Adipocyte (in vitro differentiated cells): ENCODE measurements around the gene LAMA2.
"Not testable (repeated sequence)": the region's sequence is repeated elsewhere in the genome, so short reads cannot be mapped to it uniquely, and the experiment has no call there.

Experiments
- DNase-seq: peaks from one replicate; pipeline ENCODE4 v3.0.0-alpha.2; 2015; ENCODE audit warnings: low read depth
- H3K27me3 ChIP-seq: replicated peaks from 2 replicates; pipeline ENCODE4 v1.7.0; 2013; ENCODE audit warnings: mild to moderate bottlenecking, low read length, moderate library complexity; ENCODE audit not compliant: control insufficient read depth, insufficient read depth
- H3K36me3 ChIP-seq: 2 replicates; pipeline ENCODE4 v1.7.0; 2013; ENCODE audit warnings: low read length, mild to moderate bottlenecking, moderate library complexity; ENCODE audit not compliant: control insufficient read depth, insufficient read depth, severe bottlenecking
- H3K4me1 ChIP-seq: 2 replicates; pipeline ENCODE4 v1.7.0; 2013; ENCODE audit warnings: mild to moderate bottlenecking, low read length, moderate library complexity; ENCODE audit not compliant: control insufficient read depth, insufficient read depth
- H3K4me3 ChIP-seq: 2 replicates; pipeline ENCODE4 v1.7.0; 2013; ENCODE audit warnings: mild to moderate bottlenecking, low read length, moderate library complexity
- H3K9ac ChIP-seq: 2 replicates; pipeline ENCODE4 v1.7.0; 2013; ENCODE audit warnings: mild to moderate bottlenecking, low read length, moderate library complexity
- H3K9me3 ChIP-seq: 2 replicates; pipeline ENCODE4 v1.7.0; 2013; ENCODE audit warnings: mild to moderate bottlenecking, low read length, moderate library complexity; ENCODE audit not compliant: control insufficient read depth

LAMA2 gene

DNA sequence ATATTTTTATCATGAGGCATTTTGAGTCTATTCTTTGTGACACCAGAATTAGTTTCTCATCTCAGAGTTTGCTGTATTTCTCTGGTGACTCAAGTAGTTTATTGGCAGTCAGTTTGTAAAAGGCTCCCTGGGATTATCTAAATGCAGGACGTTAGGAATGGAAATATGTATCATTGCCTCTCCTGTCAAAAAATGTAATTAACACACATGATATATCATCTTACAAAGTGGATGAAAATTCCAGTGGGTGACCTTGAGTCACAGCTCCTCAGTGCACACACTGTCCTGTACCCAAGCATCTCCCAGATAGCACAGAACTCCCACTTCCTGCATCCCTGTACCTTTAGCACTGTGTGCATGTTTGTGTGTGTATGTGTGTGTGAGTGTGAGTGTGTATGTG, 258.6 kb downstream of the LAMA2 start:
- H3K27me3 ChIP-seq, result no peaks in the 10 kb centered on the region
- peaks cover 24% of the 10 kb centered on the region for H3K36me3 ChIP-seq
- H3K4me3 ChIP-seq, result peak overlapping the region; percentile 42
- H3K9me3 ChIP-seq, result no peaks in the 10 kb centered on the region
- DNase-seq, result peak; percentile 10
- peaks cover 53% of the 10 kb centered on the region for H3K4me1 ChIP-seq
- H3K9ac ChIP-seq, result peak overlapping the region; percentile 85

GRCh38 chr6:129146902-129147301, 264.0 kb downstream of the LAMA2 start:
- no peaks in the 10 kb centered on the region for H3K9me3 ChIP-seq
- H3K36me3 ChIP-seq, result peaks cover 75% of the 10 kb centered on the region
- no peaks in the 10 kb centered on the region for H3K27me3 ChIP-seq
- DNase-seq, result no peak
- H3K9ac ChIP-seq, result peak overlapping the region; percentile 4
- H3K4me3 ChIP-seq, result no peak overlapping the region
- peaks cover 15% of the 10 kb centered on the region for H3K4me1 ChIP-seq

- Histone ChIP-seq H3K36me3 (peaks cover 84% of the 10 kb centered on the region), H3K9ac (no peak overlapping the region), H3K27me3 (no peaks in the 10 kb centered on the region), H3K9me3 (no peaks in the 10 kb centered on the region), H3K4me3 (no peak overlapping the region), H3K4me1 (peaks cover 9% of the 10 kb centered on the region)
- DNase-seq, result peak; percentile 57
These were observed 267.6 kb downstream of the LAMA2 start for GRCh38 chr6:129150507-129150906.

- no peak for DNase-seq
- Histone ChIP-seq H3K9me3 (no peaks in the 10 kb centered on the region), H3K9ac (no peak overlapping the region)
These were observed 270.3 kb downstream of the LAMA2 start for GRCh38 chr6:129153257-129153656.

GRCh38 chr6:129159242-129159641, 276.3 kb downstream of the LAMA2 start:
- not testable (repeated sequence) for H3K9ac ChIP-seq, H3K4me1 ChIP-seq, DNase-seq, H3K4me3 ChIP-seq, H3K9me3 ChIP-seq, H3K27me3 ChIP-seq
- peaks cover 36% of the 10 kb centered on the region for H3K36me3 ChIP-seq

More at GRCh38 chr6:129153257-129153656, 270.3 kb downstream of the LAMA2 start:
- Histone ChIP-seq H3K36me3 (peaks cover 76% of the 10 kb centered on the region), H3K27me3 (no peaks in the 10 kb centered on the region), H3K4me3 (no peak overlapping the region), H3K4me1 (peaks cover 9% of the 10 kb centered on the region)

DNA sequence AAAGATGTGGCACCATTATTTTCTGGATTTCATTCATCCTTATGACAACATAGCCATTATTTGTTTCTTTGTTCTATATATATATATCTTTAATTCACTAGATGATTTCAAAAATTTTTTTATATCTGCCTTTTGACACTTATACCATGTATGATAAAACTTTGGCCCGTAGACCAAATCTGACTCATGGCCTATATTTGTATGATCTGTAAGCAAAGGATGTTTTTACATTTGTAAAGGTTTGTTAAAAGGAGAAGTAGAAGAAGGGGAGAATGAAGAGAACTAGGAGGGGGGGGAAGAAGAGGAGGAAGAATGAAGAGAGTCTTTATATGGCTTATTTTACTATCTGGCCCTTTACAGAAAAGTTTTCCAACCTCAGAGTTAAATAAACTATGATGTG, 279.7 kb downstream of the LAMA2 start:
- H3K4me1 ChIP-seq, result no peaks in the 10 kb centered on the region
- H3K36me3 ChIP-seq, result peaks cover 36% of the 10 kb centered on the region
- DNase-seq, result no peak
- H3K9me3 ChIP-seq, result no peaks in the 10 kb centered on the region
- no peak overlapping the region for H3K4me3 ChIP-seq
- no peak overlapping the region for H3K9ac ChIP-seq
- no peaks in the 10 kb centered on the region for H3K27me3 ChIP-seq

DNA sequence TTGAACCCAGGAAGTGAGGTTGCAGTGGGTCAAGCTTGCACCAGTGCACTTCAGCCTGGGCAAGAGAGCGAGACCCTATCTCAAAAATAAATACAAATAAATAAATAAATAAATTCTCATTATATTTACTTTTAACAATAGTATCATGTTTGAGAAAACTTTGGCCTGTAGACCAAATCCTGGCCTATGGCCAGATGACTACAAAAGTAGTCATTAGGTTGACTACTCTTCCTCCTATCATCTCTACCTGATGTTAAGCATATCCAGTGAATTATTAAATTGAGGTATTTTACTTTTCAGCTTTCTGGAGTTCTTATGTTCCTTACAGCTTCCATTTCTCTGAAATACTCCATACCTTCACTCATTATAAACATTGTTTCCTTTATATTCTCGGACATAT, 280.6 kb downstream of the LAMA2 start:
- Histone ChIP-seq H3K4me3 (no peak overlapping the region), H3K9me3 (no peaks in the 10 kb centered on the region), H3K9ac (no peak overlapping the region), H3K4me1 (no peaks in the 10 kb centered on the region), H3K27me3 (no peaks in the 10 kb centered on the region), H3K36me3 (peaks cover 29% of the 10 kb centered on the region)
- DNase-seq, result no peak

DNA sequence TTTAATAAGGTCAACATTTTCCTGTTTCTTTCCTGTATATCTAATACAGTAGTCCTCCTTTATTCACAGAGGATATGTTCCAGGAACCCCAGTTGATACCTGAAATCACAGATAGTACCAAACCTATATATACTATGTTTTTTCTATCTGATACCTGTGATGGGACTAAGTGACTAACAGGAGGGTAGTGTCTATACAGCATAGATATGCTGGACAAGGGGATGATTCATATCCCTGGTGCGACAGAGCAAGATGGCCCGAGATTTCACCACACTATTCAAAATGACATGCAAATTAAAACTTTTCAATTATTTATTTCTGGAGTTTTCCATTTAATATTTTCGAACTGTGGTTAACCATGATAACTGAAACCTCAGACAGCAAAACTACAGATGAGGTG, 281.1 kb downstream of the LAMA2 start:
- H3K9ac ChIP-seq, result no peak overlapping the region
- H3K4me1 ChIP-seq, result no peaks in the 10 kb centered on the region
- H3K36me3 ChIP-seq, result peaks cover 27% of the 10 kb centered on the region
- H3K27me3 ChIP-seq, result no peaks in the 10 kb centered on the region
- no peak overlapping the region for H3K4me3 ChIP-seq
- H3K9me3 ChIP-seq, result no peaks in the 10 kb centered on the region
- DNase-seq, result no peak

DNA sequence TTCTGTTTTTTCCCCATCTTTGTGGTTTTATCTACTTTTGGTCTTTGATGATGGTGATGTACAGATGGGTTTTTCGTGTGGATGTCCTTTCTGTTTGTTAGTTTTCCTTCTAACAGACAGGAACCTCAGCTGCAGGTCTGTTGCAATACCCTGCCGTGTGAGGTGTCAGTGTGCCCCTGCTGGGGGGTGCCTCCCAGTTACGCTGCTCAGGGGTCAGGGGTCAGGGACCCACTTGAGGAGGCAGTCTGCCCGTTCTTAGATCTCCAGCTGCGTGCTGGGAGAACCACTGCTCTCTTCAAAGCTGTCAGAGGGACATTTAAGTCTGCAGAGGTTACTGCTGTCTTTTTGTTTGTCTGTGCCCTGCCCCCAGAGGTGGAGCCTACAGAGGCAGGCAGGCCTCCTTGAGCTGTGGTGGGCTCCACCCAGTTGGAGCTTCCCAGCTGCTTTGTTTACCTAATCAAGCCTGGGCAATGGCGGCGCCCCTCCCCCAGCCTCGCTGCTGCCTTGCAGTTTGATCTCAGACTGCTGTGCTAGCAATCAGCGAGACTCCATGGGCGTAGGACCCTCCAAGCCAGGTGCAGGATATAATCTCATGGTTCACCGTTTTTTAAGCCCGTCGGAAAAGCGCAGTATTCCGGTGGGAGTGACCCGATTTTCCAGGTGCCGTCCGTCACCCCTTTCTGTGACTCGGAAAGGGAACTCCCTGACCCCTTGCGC, 289.5 kb downstream of the LAMA2 start:
- H3K27me3 ChIP-seq, DNase-seq: not testable (repeated sequence)

GRCh38 chr6:129175066-129175465, 292.1 kb downstream of the LAMA2 start:
- H3K9me3 ChIP-seq, result no peaks in the 10 kb centered on the region
- no peaks in the 10 kb centered on the region for H3K4me1 ChIP-seq
- no peaks in the 10 kb centered on the region for H3K27me3 ChIP-seq
- no peak overlapping the region for H3K9ac ChIP-seq
- no peak overlapping the region for H3K4me3 ChIP-seq
- H3K36me3 ChIP-seq, result peaks cover 40% of the 10 kb centered on the region
- DNase-seq, result no peak

More for the DNA sequence above, 289.5 kb downstream of the LAMA2 start:
- H3K4me3 ChIP-seq, H3K9me3 ChIP-seq, H3K9ac ChIP-seq, H3K4me1 ChIP-seq: not testable (repeated sequence)
- peaks cover 17% of the 10 kb centered on the region for H3K36me3 ChIP-seq

DNA sequence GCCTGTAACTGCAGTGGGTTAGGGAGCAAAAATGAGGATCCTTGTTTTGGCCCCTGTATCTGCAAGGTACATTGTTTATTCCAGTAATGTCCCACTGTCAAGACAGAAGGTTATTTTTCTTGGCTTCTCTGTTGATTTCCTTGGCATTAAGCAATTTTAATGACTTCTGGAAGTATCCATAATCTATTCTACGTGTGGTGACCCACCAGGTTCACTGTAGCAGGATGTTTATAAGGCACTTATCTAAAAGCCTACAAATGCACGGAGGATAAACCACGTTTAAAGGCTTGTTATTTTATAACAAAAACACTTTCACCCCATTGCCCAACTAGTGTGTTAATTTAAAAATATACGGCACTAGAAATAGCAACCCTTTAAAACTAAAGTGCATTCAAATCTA, 294.9 kb downstream of the LAMA2 start:
- Histone ChIP-seq H3K4me3 (no peak overlapping the region), H3K4me1 (peaks cover 14% of the 10 kb centered on the region)

GRCh38 chr6:129179283-129179682, 296.3 kb downstream of the LAMA2 start:
- H3K9me3 ChIP-seq, result no peaks in the 10 kb centered on the region
- no peak overlapping the region for H3K9ac ChIP-seq
- H3K36me3 ChIP-seq, result peaks cover 32% of the 10 kb centered on the region
- H3K4me3 ChIP-seq, result no peak overlapping the region
- no peaks in the 10 kb centered on the region for H3K27me3 ChIP-seq
- no peak for DNase-seq
- H3K4me1 ChIP-seq, result peaks cover 27% of the 10 kb centered on the region

More for the DNA sequence above, 294.9 kb downstream of the LAMA2 start:
- H3K9me3 ChIP-seq, result no peaks in the 10 kb centered on the region
- no peak overlapping the region for H3K9ac ChIP-seq
- peaks cover 40% of the 10 kb centered on the region for H3K36me3 ChIP-seq
- no peak for DNase-seq
- no peaks in the 10 kb centered on the region for H3K27me3 ChIP-seq
